NCI-H2196 (cell line): ENCODE results near the gene TRAF7.

ENCODE experiments used
- DNase-seq: peaks from one replicate; lab custom pipeline; 2025; ENCODE audit not compliant: unreplicated experiment; lab: John Stamatoyannopoulos, UW

Gene TRAF7

GRCh38 chr16:2163211-2163881, 7.8 kb downstream of the TRAF7 start:
- DNase-seq, result no peak

GRCh38 chr16:2165861-2166260, 10.3 kb downstream of the TRAF7 start:
- DNase-seq, result no peak

GRCh38 chr16:2166263-2167067, 10.9 kb downstream of the TRAF7 start:
- DNase-seq, result no peak

GRCh38 chr16:2167068-2167638, 11.6 kb downstream of the TRAF7 start:
- no peak for DNase-seq

GRCh38 chr16:2170080-2170479, 14.5 kb downstream of the TRAF7 start:
- no peak for DNase-seq

GRCh38 chr16:2170587-2171435, 15.2 kb downstream of the TRAF7 start:
- no peak for DNase-seq

GRCh38 chr16:2171601-2172178, 16.1 kb downstream of the TRAF7 start:
- DNase-seq, result no peak

- DNase-seq, result no peak
Observed at GRCh38 chr16:2172688-2173335, 17.2 kb downstream of the TRAF7 start.

GRCh38 chr16:2173366-2173765, 17.8 kb downstream of the TRAF7 start:
- no peak for DNase-seq

GRCh38 chr16:2173916-2174315, 18.3 kb downstream of the TRAF7 start:
- no peak for DNase-seq

GRCh38 chr16:2174396-2175131, 19.0 kb downstream of the TRAF7 start:
- DNase-seq, result no peak

- no peak for DNase-seq
Observed at GRCh38 chr16:2175454-2175853, 19.9 kb downstream of the TRAF7 start.

- no peak for DNase-seq
Observed at GRCh38 chr16:2176047-2176446, 20.5 kb downstream of the TRAF7 start.

GRCh38 chr16:2177101-2177500, 21.5 kb downstream of the TRAF7 start:
- DNase-seq, result no peak

GRCh38 chr16:2177561-2177960, 22.0 kb downstream of the TRAF7 start:
- no peak for DNase-seq

- no peak for DNase-seq
Observed at GRCh38 chr16:2178321-2179106, 22.9 kb downstream of the TRAF7 start.

GRCh38 chr16:2179107-2179501, 23.5 kb downstream of the TRAF7 start:
- DNase-seq, result no peak

- DNase-seq, result no peak
Observed at GRCh38 chr16:2179576-2179975, 24.0 kb downstream of the TRAF7 start.

- DNase-seq, result no peak
Observed at GRCh38 chr16:2180461-2180860, 24.9 kb downstream of the TRAF7 start.
